ENCODE results near the gene CST11. TPM values are rescaled to one million over a fixed set of nuclear protein-coding genes. Genes with fewer than 3 reads are reported as not detected.
"Not testable (repeated sequence)": the region's sequence is repeated elsewhere in the genome, so short reads cannot be mapped to it uniquely, and the experiment has no call there.

The CST11 gene
- total RNA-seq = not detected

- FAIRE-seq (no peak), DNase-seq (ENCODE audit: low spot score in 2 of 2) (no peak)
Measured at GRCh38 chr20:23452776-23453175, at the start of gene CST11. TSS of gene CST11 (minus strand) at chr20:23452876. CDS start at chr20:23452811, 65 bp downstream.

GRCh38 chr20:23501926-23502325, 49.2 kb upstream of the CST11 start:
- FAIRE-seq (no peak), DNase-seq (ENCODE audit: low spot score in 2 of 2) (no peak)

GRCh38 chr20:23497536-23497935, 44.9 kb upstream of the CST11 start:
- DNase-seq (ENCODE audit: low spot score in 2 of 2) (no peak), FAIRE-seq (no peak)

- FAIRE-seq = no peak
Measured at GRCh38 chr20:23493172-23493772, 40.6 kb upstream of the CST11 start.

GRCh38 chr20:23492292-23492691, 39.6 kb upstream of the CST11 start:
- no peak for FAIRE-seq

More at GRCh38 chr20:23493172-23493772, 40.6 kb upstream of the CST11 start:
- DNase-seq (ENCODE audit: low spot score in 2 of 2) = no peak

GRCh38 chr20:23490817-23491216, 38.1 kb upstream of the CST11 start, which contains the start of gene CST8:
TSS of gene CST8 (plus strand) at chr20:23491117. CDS start at chr20:23491668, 551 bp downstream.
- FAIRE-seq (no peak), DNase-seq (ENCODE audit: low spot score in 2 of 2) (no peak)

More at GRCh38 chr20:23492292-23492691, 39.6 kb upstream of the CST11 start:
- no peak for DNase-seq (ENCODE audit: low spot score in 2 of 2)

- DNase-seq (ENCODE audit: low spot score in 2 of 2) = no peak
- no peak for FAIRE-seq
Measured at GRCh38 chr20:23488996-23489395, 36.3 kb upstream of the CST11 start.

- FAIRE-seq (no peak), DNase-seq (ENCODE audit: low spot score in 2 of 2) (no peak)
Measured at GRCh38 chr20:23488470-23488869, 35.8 kb upstream of the CST11 start.

- FAIRE-seq = no peak
- no peak for DNase-seq (ENCODE audit: low spot score in 2 of 2)
Measured at GRCh38 chr20:23484081-23484480, 31.4 kb upstream of the CST11 start.

- FAIRE-seq (no peak), DNase-seq (ENCODE audit: low spot score in 2 of 2) (no peak)
Measured at GRCh38 chr20:23482138-23482537, 29.5 kb upstream of the CST11 start.

GRCh38 chr20:23479043-23479442, 26.4 kb upstream of the CST11 start:
- no peak for DNase-seq (ENCODE audit: low spot score in 2 of 2)
- FAIRE-seq = no peak

- DNase-seq (ENCODE audit: low spot score in 2 of 2) = no peak
- FAIRE-seq = no peak
Measured at GRCh38 chr20:23477223-23477622, 24.5 kb upstream of the CST11 start.

- FAIRE-seq = no peak
- no peak for DNase-seq (ENCODE audit: low spot score in 2 of 2)
Measured at GRCh38 chr20:23476015-23476754, 23.5 kb upstream of the CST11 start.

- DNase-seq (ENCODE audit: low spot score in 2 of 2) (no peak), FAIRE-seq (no peak)
Measured at GRCh38 chr20:23475395-23475794, 22.7 kb upstream of the CST11 start.

GRCh38 chr20:23473293-23473692, 20.6 kb upstream of the CST11 start:
- FAIRE-seq; DNase-seq (ENCODE audit: low spot score in 2 of 2): not testable (repeated sequence)

GRCh38 chr20:23472306-23472705, 19.6 kb upstream of the CST11 start:
- not testable (repeated sequence) for FAIRE-seq; DNase-seq (ENCODE audit: low spot score in 2 of 2)

GRCh38 chr20:23466961-23467360, 14.3 kb upstream of the CST11 start:
- DNase-seq (ENCODE audit: low spot score in 2 of 2); FAIRE-seq: not testable (repeated sequence)

- DNase-seq (ENCODE audit: low spot score in 2 of 2) (no peak), FAIRE-seq (no peak)
Measured at GRCh38 chr20:23461180-23461579, 8.5 kb upstream of the CST11 start.

GRCh38 chr20:23459461-23460150, 6.9 kb upstream of the CST11 start:
- DNase-seq (ENCODE audit: low spot score in 2 of 2) (peak in 1 of 2 donors; percentile 14), FAIRE-seq (no peak)

- FAIRE-seq (no peak), DNase-seq (ENCODE audit: low spot score in 2 of 2) (no peak)
Measured at GRCh38 chr20:23456873-23457272, 4.2 kb upstream of the CST11 start.

GRCh38 chr20:23456409-23456808, 3.7 kb upstream of the CST11 start:
- FAIRE-seq (no peak), DNase-seq (ENCODE audit: low spot score in 2 of 2) (no peak)
